Measurements from ENCODE around the gene RSPRY1.

GRCh38 chr16:57253466-57253865 lies 67.3 kb downstream of the RSPRY1 start:
- TF ChIP-seq POLR2A (IDR thresholded peaks at IDR 0.05) (no peak), EP300 (IDR thresholded peaks at IDR 0.05) (no peak)
- TF ChIP-seq, protein P1, sequence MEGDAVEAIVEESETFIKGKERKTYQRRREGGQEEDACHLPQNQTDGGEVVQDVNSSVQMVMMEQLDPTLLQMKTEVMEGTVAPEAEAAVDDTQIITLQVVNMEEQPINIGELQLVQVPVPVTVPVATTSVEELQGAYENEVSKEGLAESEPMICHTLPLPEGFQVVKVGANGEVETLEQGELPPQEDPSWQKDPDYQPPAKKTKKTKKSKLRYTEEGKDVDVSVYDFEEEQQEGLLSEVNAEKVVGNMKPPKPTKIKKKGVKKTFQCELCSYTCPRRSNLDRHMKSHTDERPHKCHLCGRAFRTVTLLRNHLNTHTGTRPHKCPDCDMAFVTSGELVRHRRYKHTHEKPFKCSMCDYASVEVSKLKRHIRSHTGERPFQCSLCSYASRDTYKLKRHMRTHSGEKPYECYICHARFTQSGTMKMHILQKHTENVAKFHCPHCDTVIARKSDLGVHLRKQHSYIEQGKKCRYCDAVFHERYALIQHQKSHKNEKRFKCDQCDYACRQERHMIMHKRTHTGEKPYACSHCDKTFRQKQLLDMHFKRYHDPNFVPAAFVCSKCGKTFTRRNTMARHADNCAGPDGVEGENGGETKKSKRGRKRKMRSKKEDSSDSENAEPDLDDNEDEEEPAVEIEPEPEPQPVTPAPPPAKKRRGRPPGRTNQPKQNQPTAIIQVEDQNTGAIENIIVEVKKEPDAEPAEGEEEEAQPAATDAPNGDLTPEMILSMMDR (IDR thresholded peaks at IDR 0.05): no peak

All from gastroesophageal sphincter (tissue), 3 donors.